Gastrocnemius medialis (tissue), 4 donors: Measurements from ENCODE around the gene ERC1.

ENCODE experiments used
- POLR2A ChIP-seq, 2 donors: fragments of 450-650 bp; IDR thresholded peaks; one replicate each; pipeline ENCODE4 v1.6.1; 2017; ENCODE audit warnings: antibody characterized with exemption in 2 of 2, mild to moderate bottlenecking in 2 of 2, moderate library complexity in 2 of 2
- TF ChIP-seq, protein P1 (sequence below), 5 experiments: fragments of 450-650 bp in 3 of 5; fragments of 200-600 bp in 2 of 5; sonication (generic) in 2 of 5; IDR thresholded peaks in 4 of 5; conservative IDR thresholded peaks in 1 of 5; 1 replicate in 4 of 5; 2 replicates in 1 of 5; pipeline ENCODE4 v1.5.1; 2016 to 2019; ENCODE audit warnings: antibody characterized with exemption in 5 of 5, mild to moderate bottlenecking in 3 of 5, moderate library complexity in 3 of 5

DNA sequence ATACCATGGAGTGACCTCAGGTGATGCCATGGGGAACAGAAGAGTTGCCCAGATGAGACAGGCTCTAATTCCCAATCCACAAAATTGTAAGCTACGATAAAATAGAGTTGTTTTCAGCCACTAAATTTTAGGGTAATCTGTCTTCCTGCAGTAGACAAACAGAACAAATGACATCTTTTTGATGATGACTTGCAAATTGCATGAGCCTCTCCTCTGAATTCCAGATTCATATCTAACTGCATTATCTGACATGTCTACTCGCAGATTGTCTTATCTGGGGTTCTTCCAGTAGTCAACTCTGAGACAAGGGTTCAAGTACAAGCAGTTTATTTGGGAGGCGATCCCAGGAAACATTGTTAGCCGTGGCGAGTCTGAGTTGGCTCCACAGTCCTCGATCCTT lies 14.4 kb upstream of the ERC1 start:
- TF ChIP-seq, protein P1, sequence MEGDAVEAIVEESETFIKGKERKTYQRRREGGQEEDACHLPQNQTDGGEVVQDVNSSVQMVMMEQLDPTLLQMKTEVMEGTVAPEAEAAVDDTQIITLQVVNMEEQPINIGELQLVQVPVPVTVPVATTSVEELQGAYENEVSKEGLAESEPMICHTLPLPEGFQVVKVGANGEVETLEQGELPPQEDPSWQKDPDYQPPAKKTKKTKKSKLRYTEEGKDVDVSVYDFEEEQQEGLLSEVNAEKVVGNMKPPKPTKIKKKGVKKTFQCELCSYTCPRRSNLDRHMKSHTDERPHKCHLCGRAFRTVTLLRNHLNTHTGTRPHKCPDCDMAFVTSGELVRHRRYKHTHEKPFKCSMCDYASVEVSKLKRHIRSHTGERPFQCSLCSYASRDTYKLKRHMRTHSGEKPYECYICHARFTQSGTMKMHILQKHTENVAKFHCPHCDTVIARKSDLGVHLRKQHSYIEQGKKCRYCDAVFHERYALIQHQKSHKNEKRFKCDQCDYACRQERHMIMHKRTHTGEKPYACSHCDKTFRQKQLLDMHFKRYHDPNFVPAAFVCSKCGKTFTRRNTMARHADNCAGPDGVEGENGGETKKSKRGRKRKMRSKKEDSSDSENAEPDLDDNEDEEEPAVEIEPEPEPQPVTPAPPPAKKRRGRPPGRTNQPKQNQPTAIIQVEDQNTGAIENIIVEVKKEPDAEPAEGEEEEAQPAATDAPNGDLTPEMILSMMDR (IDR thresholded peaks at IDR 0.05 in 4 of 5, conservative IDR thresholded peaks at IDR 0.05 in 1 of 5): no peak
- TF ChIP-seq POLR2A (IDR thresholded peaks at IDR 0.05): no peak
